Neuronal stem cell (in vitro differentiated cells): ENCODE measurements around the gene TM9SF3.

Source experiments
- DNase-seq: peaks from one replicate; pipeline ENCODE4 v3.0.0-alpha.2; 2013; ENCODE audit warnings: low spot score
- H2AFZ ChIP-seq: one replicate; pipeline ENCODE4 v1.6.1; 2013; ENCODE audit warnings: mild to moderate bottlenecking, low read length, inconsistent platforms
- H2AK5ac ChIP-seq: 2 replicates; pipeline ENCODE4 v1.6.1; 2013; ENCODE audit warnings: low read depth, mild to moderate bottlenecking, inconsistent platforms, low read length, moderate library complexity, mixed read lengths
- H2BK120ac ChIP-seq: 2 replicates; pipeline ENCODE4 v1.6.1; 2013; ENCODE audit warnings: low read depth, mild to moderate bottlenecking, inconsistent platforms, low read length, moderate library complexity, mixed read lengths
- H2BK12ac ChIP-seq: one replicate; pipeline ENCODE4 v1.6.1; 2013; ENCODE audit warnings: low read length, inconsistent platforms
- H2BK15ac ChIP-seq: 2 replicates; pipeline ENCODE4 v1.6.1; 2013; ENCODE audit warnings: mild to moderate bottlenecking, low read length, inconsistent platforms, mixed read lengths
- H2BK5ac ChIP-seq: one replicate; pipeline ENCODE4 v1.6.1; 2013; ENCODE audit warnings: inconsistent platforms, mild to moderate bottlenecking, low read length, moderate library complexity
- H3K14ac ChIP-seq: one replicate; pipeline ENCODE4 v1.6.1; 2013; ENCODE audit warnings: low read length, inconsistent platforms
- H3K18ac ChIP-seq: 2 replicates; pipeline ENCODE4 v1.6.1; 2013; ENCODE audit warnings: low read length, inconsistent platforms
- H3K23ac ChIP-seq: 2 replicates; pipeline ENCODE4 v1.6.1; 2013; ENCODE audit warnings: low read depth, mild to moderate bottlenecking, mixed read lengths, low read length, inconsistent platforms; ENCODE audit not compliant: poor library complexity
- H3K27ac ChIP-seq: replicated peaks from 3 replicates; pipeline ENCODE4 v1.5.1; 2013; ENCODE audit warnings: low read length, inconsistent platforms
- H3K27me3 ChIP-seq, 3 experiments: 2 replicates each; pipeline ENCODE4 v1.6.1; 2013; ENCODE audit warnings: low read length in 3 of 3, mild to moderate bottlenecking in 2 of 3, inconsistent platforms in 1 of 3, low read depth in 1 of 3, mixed read lengths in 1 of 3, moderate library complexity in 1 of 3; ENCODE audit not compliant: control insufficient read depth in 3 of 3, insufficient read depth in 3 of 3
- H3K36me3 ChIP-seq, 2 donors: replicated peaks in 1 of 2; 2 replicates each; pipeline ENCODE4 v1.6.1; 2013; ENCODE audit warnings: low read length in 2 of 2; ENCODE audit not compliant: control insufficient read depth in 2 of 2, insufficient read depth in 2 of 2
- H3K4ac ChIP-seq: 2 replicates; pipeline ENCODE4 v1.6.1; 2013; ENCODE audit warnings: inconsistent platforms, mild to moderate bottlenecking, low read length, moderate library complexity
- H3K4me1 ChIP-seq, 2 donors: 1 replicate in 1 of 2; 2 replicates in 1 of 2; pipeline ENCODE4 v1.6.1; 2013; ENCODE audit warnings: low read length in 2 of 2, low read depth in 1 of 2; ENCODE audit not compliant: control insufficient read depth in 2 of 2, insufficient read depth in 1 of 2
- H3K4me2 ChIP-seq: one replicate; pipeline ENCODE4 v1.6.1; 2013; ENCODE audit warnings: mild to moderate bottlenecking, low read length, inconsistent platforms; ENCODE audit not compliant: insufficient read depth, poor library complexity, severe bottlenecking
- H3K4me3 ChIP-seq, 2 donors: 2 replicates each; pipeline ENCODE4 v1.5.1; 2013; ENCODE audit warnings: low read length in 2 of 2, mild to moderate bottlenecking in 2 of 2, inconsistent platforms in 1 of 2, moderate library complexity in 1 of 2
- H3K79me1 ChIP-seq: one replicate; pipeline ENCODE4 v1.6.1; 2013; ENCODE audit warnings: low read depth, mild to moderate bottlenecking, inconsistent platforms, low read length, moderate library complexity
- H3K9ac ChIP-seq: one replicate; pipeline ENCODE4 v1.6.1; 2013; ENCODE audit warnings: mild to moderate bottlenecking, low read depth, low read length, inconsistent platforms; ENCODE audit not compliant: poor library complexity
- H3K9me3 ChIP-seq, 2 donors: replicated peaks in 1 of 2; 2 replicates each; pipeline versions ENCODE3 to v1.6.1; 2013; ENCODE audit warnings: low read length in 2 of 2, mild to moderate bottlenecking in 2 of 2, inconsistent platforms in 1 of 2, low read depth in 1 of 2, mixed read lengths in 1 of 2, moderate library complexity in 1 of 2; ENCODE audit not compliant: control insufficient read depth in 2 of 2, insufficient read depth in 1 of 2
- H4K8ac ChIP-seq: one replicate; pipeline ENCODE4 v1.6.1; 2013; ENCODE audit warnings: low read depth, mild to moderate bottlenecking, inconsistent platforms, low read length, moderate library complexity
- H4K91ac ChIP-seq: one replicate; pipeline ENCODE4 v1.6.1; 2013; ENCODE audit warnings: low read length, low read depth, mild to moderate bottlenecking, inconsistent platforms; ENCODE audit not compliant: poor library complexity
- WGBS, 2 donors: extraction: QIAGEN DNeasy Blood & Tissue Kit; methylation state at CpG; one replicate each; pipeline ENCODE4 v1.1.7; 2013; ENCODE audit warnings: missing lambda C conversion rate in 2 of 2, mixed read lengths in 1 of 2; ENCODE audit not compliant: insufficient read length in 2 of 2, insufficient replicate concordance in 1 of 2; ENCODE audit errors: extremely low coverage in 2 of 2; 5-methylcytosine and 5-hydroxymethylcytosine counted together

The TM9SF3 gene

DNA sequence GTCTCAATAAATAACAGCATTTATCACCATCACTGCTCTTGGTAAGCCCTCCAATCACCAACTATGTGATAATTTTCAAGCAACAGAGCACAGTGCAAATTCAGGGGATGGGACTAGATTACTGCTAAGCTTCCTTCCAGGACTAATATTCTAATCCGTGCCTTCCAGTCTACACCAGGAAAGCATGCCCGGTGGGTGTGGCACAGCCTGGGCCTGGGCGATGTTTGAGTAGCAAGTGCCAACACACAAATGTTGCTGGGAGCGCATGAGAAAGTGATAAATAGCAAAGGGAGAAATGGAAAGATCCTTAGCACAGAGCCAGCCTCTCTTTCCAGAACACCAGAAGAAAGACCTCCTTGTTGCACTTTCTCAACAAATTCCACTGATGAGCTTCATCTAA is 13.5 kb upstream of the TM9SF3 start:
- H3K27me3 ChIP-seq = peaks cover 0 to 35% (median 0%) of the 10 kb centered on the region in 3 experiments
- H4K91ac ChIP-seq = no peak overlapping the region
- H2AK5ac ChIP-seq = no peak overlapping the region
- H3K4me2 ChIP-seq = no peak overlapping the region
- no peak overlapping the region for H3K27ac ChIP-seq
- H3K9me3 ChIP-seq = no peaks in the 10 kb centered on the region
- no peak overlapping the region for H2BK15ac ChIP-seq
- H4K8ac ChIP-seq = no peak overlapping the region
- H3K79me1 ChIP-seq = no peaks in the 10 kb centered on the region
- H3K23ac ChIP-seq = no peak overlapping the region
- DNase-seq = no peak
- H2BK5ac ChIP-seq = no peak overlapping the region
- H3K14ac ChIP-seq = no peak overlapping the region
- WGBS, 2 donors = no CpG with 5 or more reads among the region's 4 CpGs
- no peaks in the 10 kb centered on the region for H3K36me3 ChIP-seq
- H3K4me3 ChIP-seq = no peak overlapping the region
- H3K18ac ChIP-seq = no peak overlapping the region
- no peak overlapping the region for H3K4ac ChIP-seq
- H2BK120ac ChIP-seq = no peak overlapping the region
- H2BK12ac ChIP-seq = no peak overlapping the region
- H3K4me1 ChIP-seq = no peaks in the 10 kb centered on the region
- H2AFZ ChIP-seq = no peak overlapping the region
- no peak overlapping the region for H3K9ac ChIP-seq

DNA sequence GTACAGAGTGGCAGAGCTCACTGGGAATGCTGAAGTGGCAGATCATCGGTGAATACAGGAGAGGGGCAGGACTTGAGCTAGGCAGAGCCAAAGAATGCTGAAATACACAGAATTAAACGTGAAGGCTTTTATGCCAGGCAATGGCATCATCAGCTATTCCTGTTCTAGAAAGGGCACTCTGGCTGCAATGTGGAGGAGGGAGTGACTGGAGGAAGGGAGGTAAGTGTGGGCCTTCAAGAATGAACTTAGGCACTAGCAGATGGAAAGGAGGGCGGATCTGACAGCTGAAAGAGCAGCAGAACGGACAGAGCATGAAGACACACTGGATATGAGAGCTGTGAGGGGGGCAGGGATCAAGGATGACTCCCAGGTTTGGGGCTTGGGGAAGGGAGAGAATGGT is 12.0 kb upstream of the TM9SF3 start:
- Histone ChIP-seq H2BK15ac (no peak overlapping the region), H3K18ac (no peak overlapping the region), H4K91ac (no peak overlapping the region), H3K36me3 (no peaks in the 10 kb centered on the region), H3K14ac (no peak overlapping the region), H3K4me2 (no peak overlapping the region), H3K27ac (no peak overlapping the region), H3K4me1 (no peaks in the 10 kb centered on the region), H3K9ac (no peak overlapping the region), H3K4ac (no peak overlapping the region), H3K23ac (no peak overlapping the region), H2BK120ac (no peak overlapping the region), H2BK5ac (no peak overlapping the region), H3K79me1 (no peaks in the 10 kb centered on the region), H4K8ac (no peak overlapping the region), H3K4me3 (no peak overlapping the region), H2AK5ac (no peak overlapping the region), H2AFZ (no peak overlapping the region), H3K27me3 (peaks cover 0 to 32% (median 0%) of the 10 kb centered on the region in 3 experiments), H3K9me3 (no peaks in the 10 kb centered on the region), H2BK12ac (no peak overlapping the region)
- DNase-seq = no peak
- WGBS, 2 donors = no CpG with 5 or more reads among the region's 4 CpGs

DNA sequence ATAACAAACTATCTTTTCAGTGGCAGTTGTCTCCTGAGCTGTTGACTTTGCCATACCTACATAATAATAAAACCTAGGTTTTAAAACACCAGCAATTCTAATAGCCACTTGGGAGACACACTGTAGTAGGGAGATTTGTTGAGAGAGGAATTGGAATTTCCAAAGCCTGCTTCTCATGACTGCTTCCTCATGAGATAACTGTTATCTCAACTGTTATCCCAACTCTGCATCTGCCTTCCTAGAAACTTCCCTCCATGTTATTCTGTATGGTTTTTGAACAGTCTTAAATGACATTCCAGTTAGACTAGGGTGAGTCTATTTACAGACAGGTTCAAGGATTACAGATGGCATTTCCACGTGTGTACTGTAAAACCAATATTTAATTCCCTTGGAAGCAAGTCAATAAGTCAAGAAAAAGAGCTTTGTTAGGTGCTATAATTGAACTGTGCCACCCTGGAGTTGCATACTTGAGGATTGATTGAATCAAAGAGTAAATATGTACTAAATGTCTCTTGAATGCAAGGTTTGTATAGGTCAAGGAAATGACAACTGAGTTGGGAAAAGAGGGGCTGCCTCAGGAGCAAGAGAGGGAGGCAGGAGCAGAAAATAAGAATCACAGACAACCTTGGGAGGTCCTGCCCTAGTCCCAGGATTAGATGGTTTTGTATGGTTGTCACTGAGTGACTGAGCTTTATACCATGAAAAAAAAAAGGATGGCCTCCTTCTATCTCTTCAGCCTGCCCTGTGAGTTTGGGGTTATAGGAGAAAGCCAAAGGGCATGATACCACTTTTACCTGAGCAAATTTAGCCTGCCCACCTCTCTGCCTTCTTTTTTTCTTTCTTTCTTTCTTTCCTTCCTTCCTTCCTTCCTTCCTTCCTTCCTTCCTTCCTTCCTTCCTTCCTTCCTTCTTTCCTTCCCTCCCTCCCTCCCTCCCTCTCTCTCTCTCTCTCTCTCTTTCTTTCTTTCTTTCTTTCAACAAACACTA is 9.9 kb upstream of the TM9SF3 start:
- Histone ChIP-seq H3K18ac (no peak overlapping the region), H3K4ac (no peak overlapping the region), H3K27me3 (peaks cover 0 to 22% (median 0%) of the 10 kb centered on the region in 3 experiments), H4K91ac (no peak overlapping the region), H3K9me3 (no peaks in the 10 kb centered on the region), H3K36me3 (no peaks in the 10 kb centered on the region), H3K9ac (no peak overlapping the region), H2AK5ac (no peak overlapping the region), H3K14ac (no peak overlapping the region), H4K8ac (no peak overlapping the region), H2BK120ac (no peak overlapping the region), H2BK15ac (no peak overlapping the region), H2BK12ac (no peak overlapping the region), H3K4me1 (no peaks in the 10 kb centered on the region), H2BK5ac (no peak overlapping the region), H3K4me2 (no peak overlapping the region), H3K79me1 (no peaks in the 10 kb centered on the region), H3K4me3 (no peak overlapping the region), H3K23ac (no peak overlapping the region), H3K27ac (no peak overlapping the region), H2AFZ (no peak overlapping the region)
- no peak for DNase-seq
- WGBS, 2 donors = no CpG with 5 or more reads among the region's 1 CpG

DNA sequence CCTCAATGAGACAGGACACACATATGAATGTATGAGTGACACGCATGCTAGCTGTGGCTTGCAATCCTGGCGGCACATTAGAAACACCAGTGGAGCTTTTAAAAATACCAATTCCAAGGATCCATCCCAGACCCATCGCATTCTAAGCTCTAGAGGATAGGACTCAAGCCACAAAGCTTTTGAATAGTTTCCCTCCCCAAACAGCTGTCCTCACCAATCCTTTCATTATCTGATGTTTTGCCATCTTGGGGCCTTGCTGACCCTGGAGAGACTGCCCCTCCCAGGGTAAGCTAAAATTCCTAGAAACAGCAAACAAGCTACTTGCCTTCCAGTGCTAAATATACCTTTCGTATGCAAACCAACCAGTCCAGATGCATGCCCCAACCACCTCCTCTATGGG is 8.9 kb upstream of the TM9SF3 start:
- Histone ChIP-seq H2BK120ac (no peak overlapping the region), H3K9ac (no peak overlapping the region), H3K14ac (no peak overlapping the region), H2BK15ac (no peak overlapping the region), H3K23ac (no peak overlapping the region), H4K91ac (no peak overlapping the region), H3K79me1 (no peaks in the 10 kb centered on the region), H3K9me3 (no peaks in the 10 kb centered on the region), H2BK12ac (no peak overlapping the region), H3K4me2 (no peak overlapping the region), H4K8ac (no peak overlapping the region), H3K18ac (no peak overlapping the region), H3K27ac (no peak overlapping the region), H3K36me3 (no peaks in the 10 kb centered on the region), H2BK5ac (no peak overlapping the region), H3K27me3 (peaks cover 0 to 21% (median 0%) of the 10 kb centered on the region in 3 experiments), H3K4me1 (no peaks in the 10 kb centered on the region), H2AK5ac (no peak overlapping the region), H3K4me3 (no peak overlapping the region), H3K4ac (no peak overlapping the region), H2AFZ (no peak overlapping the region)
- no CpG with 5 or more reads among the region's 4 CpGs for WGBS, 2 donors
- no peak for DNase-seq
